CD4-positive, alpha-beta T cell treated with Interleukin-6 for 4 hours (primary cell): ENCODE data around the gene PLSCR3.

Experiments used
- DNase-seq: peaks from one replicate; pipeline ENCODE4 v3.0.0-alpha.2; 2020; ENCODE audit warnings: mixed read lengths

The PLSCR3 gene

DNA sequence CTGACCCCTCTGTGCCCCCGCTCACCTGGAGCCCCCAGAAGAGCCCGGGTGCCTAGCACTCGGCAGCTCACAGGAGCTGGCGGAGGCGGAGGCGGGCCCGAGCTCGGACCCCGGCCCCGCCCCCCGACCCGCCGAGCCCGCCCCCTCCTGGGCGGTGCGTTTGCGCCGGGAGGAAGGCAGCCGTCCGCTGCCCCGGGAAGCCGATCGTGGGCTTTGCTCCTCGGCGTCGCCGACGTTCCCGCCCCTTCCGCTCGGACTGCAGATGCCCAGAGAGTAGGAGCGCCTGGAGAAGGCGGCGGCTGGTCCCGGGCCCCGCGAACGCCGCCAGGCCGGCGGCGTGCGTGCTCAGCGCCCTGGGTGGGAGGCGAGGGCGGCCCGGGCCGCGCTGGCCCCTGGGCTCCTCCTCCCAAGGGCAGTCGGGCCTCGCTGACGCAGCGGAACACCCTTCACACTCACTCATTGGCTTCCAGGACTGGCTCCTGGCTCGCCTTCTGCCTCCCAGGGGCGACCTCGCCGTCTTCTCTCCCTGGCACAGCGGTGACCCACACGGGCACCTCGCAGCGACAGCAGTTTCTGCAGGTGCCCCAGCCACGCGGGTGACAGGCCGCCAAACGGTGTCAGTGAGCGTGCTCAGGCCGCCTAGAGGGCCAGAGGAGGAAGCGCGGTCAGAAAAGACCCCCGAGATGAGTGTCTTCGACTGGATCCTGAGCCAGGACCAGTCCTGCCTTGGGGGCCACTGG lies at the start of gene PLSCR3:
Gene PLSCR3 (minus strand): TSS at position 74 of the 740 bp plus-strand sequence. CDS start 415 bp downstream, outside the sequence.
- DNase-seq: peak; percentile 85

DNA sequence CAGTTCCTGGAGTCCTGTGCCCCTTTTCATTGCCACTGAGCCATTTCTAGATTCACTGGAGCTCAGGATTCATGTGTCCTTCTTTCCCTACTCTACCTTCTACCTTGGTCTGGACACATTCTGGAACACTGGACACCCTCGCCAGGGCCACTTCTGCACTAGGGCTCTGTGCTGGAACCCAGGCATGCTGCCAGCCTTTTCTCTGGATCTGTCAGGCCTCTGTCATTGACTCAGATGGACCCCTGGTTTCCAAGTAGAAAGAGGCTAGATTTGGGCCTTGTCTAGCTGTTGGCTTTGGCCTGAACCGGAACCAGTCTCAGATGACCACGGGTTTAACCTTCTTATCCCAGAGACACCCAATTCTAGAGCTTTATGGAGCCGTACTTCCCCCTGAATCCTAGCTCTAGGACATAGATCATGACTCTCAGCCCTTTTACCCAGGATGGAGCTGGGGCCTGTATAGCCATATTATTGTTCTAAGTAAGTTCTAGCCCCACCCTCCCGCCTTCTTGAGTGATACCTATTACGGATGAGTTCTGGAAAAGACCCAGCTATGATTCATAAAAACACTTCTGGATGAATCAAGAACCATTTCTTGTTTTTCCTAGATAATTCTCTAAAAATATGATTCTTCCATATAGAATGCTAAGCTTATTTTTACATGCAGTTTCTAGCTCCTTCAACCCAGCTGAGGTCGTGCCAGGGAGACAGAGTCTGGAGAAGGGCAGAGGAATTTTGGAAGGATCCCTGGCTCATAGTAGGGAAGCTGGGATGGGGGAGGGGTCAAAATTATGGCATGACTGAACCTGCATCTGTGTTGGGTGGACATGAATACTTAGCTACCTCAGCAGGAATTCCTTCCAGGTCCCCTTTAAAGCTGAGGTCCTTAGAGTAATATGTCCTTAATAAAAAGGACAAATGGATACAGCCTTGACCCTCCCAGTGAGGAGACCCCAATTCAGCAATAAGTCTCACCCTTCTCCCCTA lies 49.5 kb upstream of the PLSCR3 start:
- DNase-seq: no peak

DNA sequence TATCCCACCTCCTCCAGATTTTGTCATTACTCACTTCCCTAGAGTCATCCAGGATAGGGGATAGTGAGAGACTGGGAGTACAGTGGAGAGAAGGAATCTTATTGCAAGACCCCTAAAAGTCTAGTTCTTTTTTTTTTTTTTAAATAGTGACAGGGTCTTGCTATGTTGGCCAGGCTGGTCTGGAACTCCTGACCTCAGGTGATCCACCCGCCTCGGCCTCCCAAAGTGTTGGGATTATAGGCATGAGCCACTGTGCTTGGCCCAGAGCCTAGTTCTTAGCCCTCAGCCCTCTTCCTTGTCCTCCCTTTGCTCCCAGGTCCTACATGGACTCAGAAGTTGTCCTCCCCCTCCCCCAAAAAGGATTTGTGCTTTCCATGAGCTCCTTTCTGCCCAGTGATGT lies 47.8 kb upstream of the PLSCR3 start:
- no peak for DNase-seq

DNA sequence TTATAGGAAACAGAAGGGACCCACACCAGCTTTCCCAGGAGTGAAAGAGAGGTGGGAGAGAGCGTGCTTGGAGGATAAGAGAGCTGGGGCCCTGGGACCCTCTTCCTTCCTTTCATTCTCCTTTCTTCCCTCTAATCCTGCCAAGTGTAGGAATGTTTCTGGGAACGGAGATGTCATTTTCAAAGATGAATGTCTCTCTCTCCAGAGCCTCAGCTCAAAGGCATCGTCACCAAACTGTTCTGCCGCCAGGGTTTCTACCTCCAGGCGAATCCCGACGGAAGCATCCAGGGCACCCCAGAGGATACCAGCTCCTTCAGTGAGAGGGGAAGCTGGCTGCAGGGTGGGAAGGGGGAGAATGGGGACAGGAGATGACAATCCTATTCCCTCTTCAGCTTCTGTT lies 46.9 kb upstream of the PLSCR3 start:
- no peak for DNase-seq

DNA sequence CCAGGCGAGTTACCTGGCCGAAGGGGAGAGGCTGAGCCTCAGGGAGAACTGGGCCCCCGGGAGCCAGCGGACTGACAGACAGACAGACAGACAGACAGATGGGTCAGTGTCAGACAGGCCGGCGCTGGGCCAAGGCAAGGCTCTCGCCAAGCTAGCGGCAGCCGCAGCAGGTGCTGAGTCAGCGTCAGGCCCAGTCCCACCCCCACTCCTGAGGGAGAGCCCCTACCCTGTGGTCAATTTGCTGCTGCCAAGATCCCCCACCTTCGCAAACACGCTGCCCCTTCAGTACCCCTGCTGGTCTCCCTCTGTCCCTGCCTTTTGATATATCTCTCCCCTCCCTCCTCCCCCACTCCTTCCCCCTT lies 46.5 kb upstream of the PLSCR3 start:
- DNase-seq: no peak

DNA sequence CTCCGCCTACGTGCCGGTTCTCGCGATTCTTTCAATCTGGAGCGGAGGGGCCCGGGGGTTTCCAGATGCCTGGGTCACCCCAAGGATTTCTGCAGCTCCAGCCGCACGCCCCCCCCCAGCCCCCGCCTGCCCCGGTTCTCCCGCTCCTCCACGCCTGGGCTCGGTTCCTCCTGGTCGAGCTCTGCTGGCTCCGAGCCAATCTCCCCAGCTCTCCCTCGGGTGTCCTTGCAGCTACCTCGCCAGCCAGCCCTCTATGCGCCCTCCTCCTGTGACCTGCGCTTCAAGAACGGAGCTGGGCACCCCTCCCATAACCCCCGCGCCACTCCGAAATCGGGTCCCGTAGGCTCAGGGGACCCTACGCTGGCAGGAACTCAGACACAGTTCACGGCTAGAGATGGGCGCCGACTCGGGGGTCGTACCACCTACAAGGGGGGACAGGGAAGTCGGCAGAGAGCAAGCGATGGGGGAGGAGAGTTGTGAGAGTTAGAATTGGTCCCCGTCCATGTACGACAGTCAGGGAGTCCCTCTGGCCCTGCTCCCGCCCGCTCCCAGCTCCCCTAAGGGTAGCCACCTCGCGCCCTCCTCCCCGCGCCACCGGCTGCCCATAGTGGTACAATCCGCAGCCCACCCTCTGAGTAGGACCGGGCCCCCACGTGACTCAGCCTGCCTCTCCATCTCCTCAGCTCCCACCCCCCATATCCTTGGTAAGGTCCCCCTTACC lies 45.9 kb upstream of the PLSCR3 start:
- peak; percentile 32 for DNase-seq

DNA sequence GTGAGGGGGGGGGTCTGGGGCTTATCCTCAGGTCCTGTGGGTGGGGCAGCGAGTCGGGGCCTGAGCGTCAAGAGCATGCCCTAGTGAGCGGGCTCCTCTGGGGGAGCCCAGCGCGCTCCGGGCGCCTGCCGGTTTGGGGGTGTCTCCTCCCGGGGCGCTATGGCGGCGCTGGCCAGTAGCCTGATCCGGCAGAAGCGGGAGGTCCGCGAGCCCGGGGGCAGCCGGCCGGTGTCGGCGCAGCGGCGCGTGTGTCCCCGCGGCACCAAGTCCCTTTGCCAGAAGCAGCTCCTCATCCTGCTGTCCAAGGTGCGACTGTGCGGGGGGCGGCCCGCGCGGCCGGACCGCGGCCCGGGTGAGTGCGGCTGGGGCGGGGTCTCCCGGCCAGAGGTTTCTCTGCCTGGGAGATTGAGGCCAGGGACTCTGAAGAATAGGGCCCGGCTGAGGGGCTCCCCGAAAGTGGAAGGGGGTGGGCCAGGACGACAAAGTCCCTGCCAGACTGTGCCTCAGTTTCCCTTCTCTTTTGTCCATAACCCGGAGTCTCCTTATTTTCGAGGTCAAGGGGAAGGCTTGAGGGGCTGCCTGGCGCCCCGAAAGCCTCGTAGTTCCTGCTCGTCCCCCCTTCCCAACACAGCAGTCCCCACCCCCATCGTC lies 45.3 kb upstream of the PLSCR3 start, which contains the start of gene FGF11:
Gene FGF11 (plus strand): TSS at position 51 of the 651 bp plus-strand sequence. CDS start 109 bp downstream, at position 160.
- no peak for DNase-seq

DNA sequence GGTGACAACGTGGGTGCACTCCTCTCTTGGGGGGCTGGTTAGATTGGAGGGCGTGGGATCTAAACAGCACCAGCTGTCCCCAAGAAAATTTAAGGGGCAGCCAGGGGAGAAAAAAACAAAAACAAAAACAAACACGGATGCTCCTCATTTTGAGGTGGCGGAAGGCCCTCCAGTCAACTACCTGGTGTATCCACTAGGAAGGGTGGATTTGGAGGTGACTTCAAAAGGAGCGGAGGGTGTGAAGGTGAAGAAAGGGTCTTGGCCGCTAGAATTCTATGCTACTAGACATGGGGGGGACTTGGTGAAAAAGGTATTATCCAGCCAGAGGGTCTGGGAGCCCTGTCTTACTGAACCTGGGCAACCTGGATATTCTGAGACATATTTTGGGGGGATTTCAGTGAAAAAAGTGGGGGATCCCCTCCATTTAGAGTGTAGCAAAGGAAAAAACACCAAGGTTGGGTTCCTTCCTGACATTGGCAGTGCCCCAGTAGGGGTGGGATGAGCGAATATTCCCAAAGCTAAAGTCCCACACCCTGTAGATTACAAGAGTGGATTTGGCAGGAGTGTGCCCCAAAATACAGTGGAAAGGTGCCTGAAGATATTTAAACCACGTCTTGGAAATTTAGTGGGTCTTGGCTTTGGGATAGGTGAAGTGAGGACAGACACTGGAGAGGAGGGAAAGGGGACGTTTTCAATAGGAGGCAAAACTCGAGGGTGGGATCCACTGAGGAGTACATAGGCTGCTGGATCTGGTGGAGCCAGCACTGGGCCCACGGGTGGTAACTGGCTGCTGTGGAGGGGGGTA lies 44.5 kb upstream of the PLSCR3 start:
- no peak for DNase-seq

DNA sequence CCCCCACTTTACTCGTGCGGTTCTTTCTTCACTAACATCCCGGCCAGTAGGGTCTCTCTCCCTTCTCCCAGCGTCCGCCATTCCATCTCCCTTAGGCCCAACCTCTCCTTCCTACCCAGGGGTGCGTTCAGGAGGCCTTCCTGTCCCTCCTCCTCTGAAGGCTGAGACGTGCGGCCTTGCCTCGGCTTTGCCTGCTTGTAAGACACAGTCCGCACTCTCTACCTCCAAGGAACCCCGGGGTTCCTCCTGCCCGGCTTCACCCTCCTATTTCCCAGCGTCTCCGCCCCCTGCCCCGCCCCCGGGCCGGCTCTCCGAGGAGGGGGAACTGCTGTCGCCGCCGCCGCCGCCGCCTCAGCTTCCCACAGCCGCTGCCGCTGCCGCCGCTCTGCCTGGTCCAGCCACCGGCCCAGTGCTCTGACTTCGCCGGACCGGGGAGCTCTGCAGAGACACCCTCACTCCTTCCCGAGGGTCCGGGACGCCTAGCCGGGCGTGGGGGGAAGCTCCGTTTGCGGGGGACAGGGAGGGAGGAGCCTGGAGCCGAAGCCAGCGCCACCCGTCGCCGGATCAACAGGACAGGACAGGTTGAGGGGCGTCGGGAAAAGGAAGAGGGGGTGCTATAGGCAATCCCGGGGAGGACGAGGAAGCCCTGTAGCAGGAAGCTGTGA lies 43.8 kb upstream of the PLSCR3 start:
- peak; percentile 84 for DNase-seq

DNA sequence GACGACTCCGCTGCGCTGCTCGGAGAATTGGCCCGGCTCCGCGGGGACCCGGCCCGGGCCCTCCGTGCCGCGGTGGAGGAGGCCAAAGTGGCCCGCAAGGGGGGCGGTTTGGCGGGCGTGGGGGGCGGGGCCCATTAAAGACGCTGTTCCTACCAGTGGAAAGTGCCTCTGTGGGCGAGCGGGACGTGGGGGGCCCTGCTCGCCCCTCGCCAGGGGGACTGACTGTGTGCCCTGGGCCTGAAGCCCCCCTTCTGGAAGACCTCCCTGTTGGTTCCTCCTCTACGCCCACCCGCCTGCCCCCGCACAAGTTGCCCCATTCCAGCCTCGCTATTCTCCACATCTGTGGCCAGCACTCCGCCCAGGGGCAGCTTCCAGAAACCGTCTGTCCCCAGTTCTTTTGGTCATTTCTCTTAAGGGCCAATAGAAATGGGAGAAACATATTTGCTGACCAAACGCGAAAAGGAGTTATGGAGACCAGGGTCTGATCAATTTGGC lies 43.1 kb upstream of the PLSCR3 start:
- DNase-seq: no peak

DNA sequence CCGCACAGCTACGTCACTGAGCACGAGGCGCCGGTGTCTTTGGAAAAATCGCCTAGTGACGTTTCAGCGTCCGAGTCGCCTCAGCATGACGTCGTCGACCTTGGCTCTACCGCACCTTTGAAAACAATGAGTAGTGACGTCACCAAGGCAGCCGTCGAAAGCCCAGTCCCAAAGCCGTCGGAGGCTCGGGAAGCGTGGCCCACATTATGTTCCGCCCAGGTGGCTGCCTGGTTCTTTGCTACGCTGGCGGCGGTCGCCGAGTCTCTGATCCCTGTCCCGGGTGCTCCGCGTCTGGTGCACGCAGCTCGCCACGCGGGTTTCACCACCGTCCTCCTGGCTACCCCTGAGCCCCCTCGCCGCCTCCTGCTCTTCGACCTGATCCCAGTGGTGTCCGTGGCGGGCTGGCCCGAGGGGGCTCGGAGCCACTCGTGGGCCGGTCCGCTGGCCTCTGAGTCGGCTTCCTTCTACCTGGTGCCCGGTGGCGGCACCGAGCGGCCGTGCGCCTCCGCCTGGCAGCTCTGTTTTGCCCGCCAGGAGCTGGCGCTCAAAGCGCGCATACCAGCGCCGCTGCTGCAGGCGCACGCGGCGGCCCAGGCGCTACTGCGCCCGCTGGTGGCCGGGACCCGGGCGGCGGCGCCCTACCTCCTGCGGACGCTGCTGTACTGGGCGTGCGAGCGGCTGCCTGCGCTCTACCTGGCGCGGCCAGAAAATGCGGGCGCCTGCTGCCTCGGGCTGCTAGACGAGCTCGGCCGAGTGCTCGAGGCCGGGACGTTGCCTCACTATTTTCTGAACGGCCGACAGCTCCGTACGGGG lies 42.4 kb upstream of the PLSCR3 start:
- peak; percentile 85 for DNase-seq

DNA sequence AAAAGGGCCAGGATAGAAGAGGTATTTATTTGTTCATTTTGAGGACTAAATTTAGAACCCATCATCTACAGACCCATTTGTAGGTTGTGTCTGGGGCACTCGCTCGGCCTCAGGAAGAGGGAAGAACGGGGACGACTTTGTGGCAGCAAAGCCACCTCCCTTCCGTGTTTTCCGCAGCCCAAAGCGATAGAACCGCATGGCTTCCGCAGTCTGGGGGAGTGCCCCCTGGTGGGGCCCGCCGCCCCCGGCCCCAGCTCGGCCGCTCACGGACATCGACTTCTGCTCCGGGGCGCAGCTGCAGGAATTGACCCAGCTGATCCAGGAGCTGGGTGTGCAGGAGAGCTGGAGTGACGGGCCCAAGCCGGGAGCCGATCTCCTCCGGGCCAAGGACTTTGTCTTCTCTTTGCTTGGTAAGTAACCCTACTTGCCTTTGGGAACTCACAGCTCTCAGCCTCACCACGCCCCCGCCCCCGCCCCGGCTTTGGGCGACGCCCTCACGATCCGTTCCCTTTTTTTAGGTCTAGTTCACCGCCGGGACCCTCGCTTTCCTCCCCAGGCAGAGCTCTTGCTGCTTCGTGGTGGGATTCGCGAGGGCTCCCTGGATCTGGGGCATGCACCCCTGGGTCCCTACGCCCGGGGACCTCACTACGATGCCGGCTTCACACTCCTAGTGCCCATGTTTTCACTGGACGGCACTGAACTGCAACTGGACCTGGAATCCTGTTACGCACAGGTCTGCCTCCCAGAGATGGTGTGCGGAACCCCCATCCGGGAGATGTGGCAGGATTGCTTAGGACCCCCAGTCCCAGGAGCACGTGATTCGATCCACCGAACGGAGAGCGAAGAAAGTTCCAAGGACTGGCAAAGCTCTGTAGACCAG lies 41.6 kb upstream of the PLSCR3 start:
- peak; percentile 70 for DNase-seq

DNA sequence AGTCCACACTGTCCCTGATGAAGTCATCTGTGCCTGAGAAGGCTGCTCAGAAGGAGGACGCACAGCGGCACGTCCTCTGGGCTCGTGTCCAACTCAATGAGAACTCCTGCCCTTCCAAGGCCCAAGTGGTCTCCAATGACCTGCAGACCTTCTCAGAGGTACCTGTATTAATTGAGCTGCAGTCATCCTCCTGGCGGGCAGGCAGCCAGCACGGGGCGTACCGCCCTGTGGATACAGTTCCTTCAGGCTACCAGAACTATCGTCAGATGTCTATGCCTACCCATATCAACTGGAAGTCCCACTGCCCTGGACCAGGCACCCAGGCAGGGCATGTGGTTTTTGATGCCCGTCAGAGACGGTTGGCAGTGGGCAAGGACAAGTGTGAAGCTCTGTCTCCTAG lies 38.0 kb upstream of the PLSCR3 start:
- no peak for DNase-seq

DNA sequence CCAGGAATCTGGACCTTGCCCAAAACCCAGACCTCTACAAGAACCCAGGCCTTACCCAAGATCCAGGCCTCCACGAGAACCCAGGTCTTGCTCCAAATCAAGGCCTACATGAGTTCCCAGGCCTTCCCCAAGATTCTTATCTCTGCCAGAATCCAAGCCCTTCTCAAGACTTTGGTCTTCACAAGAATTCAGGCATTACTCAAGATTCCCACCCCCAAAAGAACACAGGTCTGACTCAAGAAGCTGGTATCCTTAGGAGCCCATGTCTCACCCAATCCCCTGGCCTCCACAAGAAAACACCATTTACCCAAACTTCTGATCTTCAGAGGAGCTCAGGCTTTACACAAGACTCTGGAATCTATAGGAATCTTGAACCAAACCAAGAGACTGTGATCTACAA lies 36.9 kb upstream of the PLSCR3 start:
- no peak for DNase-seq

DNA sequence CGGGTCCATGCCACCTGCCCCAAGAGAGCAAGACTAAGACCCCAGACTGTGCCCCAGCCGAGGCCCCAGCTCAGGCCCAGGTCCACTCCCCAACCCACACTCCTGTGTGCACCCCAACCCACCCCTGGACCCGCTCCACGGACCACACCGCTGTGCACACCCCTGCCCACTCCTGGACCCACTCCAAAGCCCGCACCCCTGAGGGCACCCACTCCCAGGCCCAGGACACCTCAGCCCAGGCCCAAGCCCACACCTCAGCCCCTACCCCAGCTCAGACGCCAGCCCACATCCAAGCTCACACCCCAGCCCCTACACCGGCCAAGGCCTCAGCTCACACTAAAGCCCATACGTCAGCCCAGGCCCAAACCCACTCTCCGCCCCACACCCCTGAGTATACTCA lies 35.4 kb upstream of the PLSCR3 start:
- DNase-seq: no peak

DNA sequence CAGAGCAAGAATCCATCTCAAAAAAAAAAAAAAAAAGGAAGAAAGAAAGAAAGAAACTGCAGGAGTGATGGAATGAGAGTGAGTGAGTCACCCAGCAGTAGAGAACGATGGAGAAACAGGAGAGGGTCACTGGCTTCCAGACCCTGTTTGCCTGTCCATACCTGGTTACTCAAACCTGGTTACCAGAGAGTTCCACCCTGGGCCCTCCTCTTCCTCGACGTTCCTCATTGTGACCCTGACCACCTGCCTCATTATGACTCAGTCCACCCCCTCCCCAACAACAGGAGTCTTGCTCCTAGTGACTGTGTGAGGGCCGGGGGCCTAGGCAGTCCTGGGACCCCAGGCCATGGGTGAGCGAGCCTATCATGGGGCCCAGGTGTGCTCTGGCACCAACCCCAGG lies 34.2 kb upstream of the PLSCR3 start, which contains the start of gene SPEM3:
Gene SPEM3 (plus strand): TSS at position 301 of the 400 bp plus-strand sequence. CDS start 46 bp downstream, at position 347.
- no peak for DNase-seq

DNA sequence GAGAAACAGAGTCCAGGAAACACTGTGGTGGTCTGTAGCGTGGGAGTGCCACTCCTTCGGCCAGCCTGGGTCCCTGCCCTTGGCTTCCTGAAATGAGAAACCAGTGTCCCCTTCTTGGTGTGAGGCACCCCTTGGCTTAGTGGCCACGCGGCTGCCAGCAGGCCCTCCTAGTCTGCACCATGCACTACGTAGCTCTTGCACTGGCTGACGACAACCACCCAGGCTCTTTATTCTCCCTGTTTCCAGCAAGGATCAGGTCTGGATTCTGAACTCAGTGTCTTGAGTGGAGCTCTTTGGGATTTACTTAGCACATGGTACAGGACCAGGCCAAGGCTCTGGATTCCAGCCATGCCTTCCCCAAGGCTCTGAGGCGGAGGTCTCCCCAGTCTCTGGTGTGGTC lies 33.2 kb upstream of the PLSCR3 start:
- no peak for DNase-seq

DNA sequence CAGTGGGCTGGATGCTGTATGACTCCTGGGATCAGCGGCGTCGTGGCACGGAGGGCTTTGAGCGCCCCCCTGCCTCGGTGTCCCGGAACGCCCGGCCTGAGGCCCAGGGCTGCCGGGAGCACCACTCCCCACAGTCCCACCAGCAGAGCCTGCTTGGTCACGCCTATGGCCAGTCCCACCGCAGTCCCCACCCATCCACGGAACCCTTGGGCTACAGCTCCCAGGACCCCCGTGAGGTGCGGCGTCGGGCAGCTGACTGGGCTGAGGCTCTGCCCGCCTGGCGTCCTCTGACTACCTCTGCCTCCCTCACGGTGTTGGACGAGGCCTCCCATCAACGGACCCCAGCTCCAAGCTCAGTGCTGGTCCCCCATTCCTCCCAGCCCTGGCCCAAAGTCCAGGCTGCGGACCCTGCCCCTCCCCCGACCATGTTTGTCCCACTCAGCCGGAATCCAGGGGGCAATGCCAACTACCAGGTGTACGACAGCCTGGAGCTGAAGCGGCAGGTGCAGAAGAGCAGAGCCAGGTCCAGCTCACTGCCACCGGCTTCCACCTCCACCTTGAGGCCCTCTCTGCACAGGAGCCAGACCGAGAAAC lies 32.7 kb upstream of the PLSCR3 start:
- DNase-seq: no peak
